HG02610 (cell line): ENCODE measurements around the gene CTSC.
A peak's percentile ranks its signal among the peaks of the same experiment; 100 is the strongest.

Experiments used
- ATAC-seq: cut with Tn5 transposase; IDR thresholded peaks from one replicate; pipeline ENCODE4 v1.9.1; 2021; ENCODE audit warnings: mild to moderate bottlenecking, moderate library complexity; ENCODE audit not compliant: unreplicated experiment

CTSC gene

GRCh38 chr11:88353835-88354496 is 16.4 kb upstream of the CTSC start:
- ATAC-seq, result peak; percentile 15

GRCh38 chr11:88353386-88353785 is 15.8 kb upstream of the CTSC start:
- ATAC-seq, result no peak

- no peak for ATAC-seq
Observed at GRCh38 chr11:88352139-88352538, 14.6 kb upstream of the CTSC start.

GRCh38 chr11:88348870-88349269 is 11.3 kb upstream of the CTSC start:
- ATAC-seq, result no peak

DNA sequence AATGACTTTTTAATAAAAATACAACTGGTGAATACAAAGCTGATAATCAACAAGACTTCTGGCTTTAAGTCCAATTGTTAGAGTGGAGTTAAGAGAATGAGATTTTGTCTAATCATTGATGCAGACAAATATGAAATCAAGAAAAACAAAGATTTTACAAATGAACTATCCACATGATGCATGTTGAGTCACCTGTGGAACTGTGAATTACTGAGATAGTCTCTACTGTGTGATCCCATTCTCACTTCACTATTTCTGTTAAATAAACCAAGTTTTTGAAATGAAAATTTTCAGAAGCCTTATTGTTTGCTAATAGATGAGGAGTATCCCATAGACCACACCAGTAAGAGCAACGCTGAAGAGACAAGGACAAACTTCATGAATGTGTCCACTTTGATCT is 8.4 kb upstream of the CTSC start:
- no peak for ATAC-seq

GRCh38 chr11:88345408-88345807 is 7.9 kb upstream of the CTSC start:
- peak; percentile 52 for ATAC-seq

GRCh38 chr11:88344869-88345268 is 7.3 kb upstream of the CTSC start:
- no peak for ATAC-seq

DNA sequence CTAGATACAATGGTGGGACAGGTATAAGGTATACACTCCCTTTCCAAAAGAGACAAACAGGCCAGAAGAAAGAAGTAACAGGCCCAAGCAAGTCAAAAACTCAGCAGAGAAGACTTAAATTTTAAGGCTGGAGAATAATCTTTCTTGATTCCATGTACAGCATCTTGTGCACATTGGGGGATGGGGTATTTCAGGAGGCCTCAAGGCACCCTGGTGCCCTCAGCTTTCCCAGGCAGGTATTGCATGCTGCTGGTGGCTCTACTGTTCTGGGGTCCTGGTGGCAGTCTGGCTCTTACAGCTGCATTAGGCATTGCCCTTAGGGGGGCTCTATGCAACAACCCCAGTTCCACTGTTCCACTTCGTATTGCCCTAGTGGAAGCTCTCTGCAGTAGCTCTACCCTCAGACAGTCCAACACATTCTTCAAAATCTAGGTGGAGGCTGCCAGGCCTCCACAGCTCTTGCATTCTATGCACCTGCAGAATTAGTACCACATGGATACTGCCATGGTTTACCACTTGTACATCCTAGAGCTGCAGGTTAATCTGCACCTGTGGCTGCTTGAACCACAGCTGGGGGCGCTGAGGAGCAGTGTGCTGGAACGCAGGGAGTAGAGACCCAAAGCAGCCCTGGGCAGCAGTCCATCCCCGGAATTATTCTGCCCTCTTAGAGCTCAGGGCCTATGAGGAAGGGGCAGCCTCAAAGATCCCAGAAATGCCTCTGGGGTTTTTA is 4.2 kb upstream of the CTSC start:
- no peak for ATAC-seq

GRCh38 chr11:88340366-88340935 is 2.9 kb upstream of the CTSC start:
- ATAC-seq, result no peak

DNA sequence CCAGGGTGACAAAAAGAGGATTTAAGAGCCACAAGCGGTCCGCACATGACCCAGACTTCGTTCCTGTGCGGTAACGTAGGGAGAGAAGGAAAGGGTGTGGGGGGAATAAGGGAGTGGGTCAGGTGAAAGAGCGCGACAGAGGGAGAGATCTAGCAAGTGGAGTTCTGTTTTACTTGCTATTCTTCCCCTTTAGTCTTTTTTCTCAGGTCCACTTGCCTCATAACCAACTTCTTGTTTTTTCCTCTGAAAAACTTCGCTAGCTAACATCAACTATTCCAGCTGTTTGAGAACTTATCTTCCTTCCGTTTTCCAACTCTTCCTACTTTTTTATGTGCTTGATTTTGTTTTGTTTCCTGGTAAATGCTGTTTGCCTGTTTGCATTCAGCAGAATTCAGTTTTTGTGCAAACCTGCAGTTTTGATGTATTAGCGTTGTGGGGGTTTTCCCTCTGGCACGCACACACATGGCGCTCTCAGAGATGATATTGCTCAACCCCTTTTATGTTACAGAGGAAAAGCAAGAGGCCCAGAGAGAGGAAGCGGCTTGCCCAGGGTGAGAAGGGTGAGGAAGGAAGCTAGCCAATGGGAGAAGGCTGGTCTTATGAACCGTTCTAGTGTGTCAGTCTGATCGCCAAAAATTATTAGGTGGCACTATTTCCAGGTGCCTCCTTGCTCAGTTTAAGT is 592 bp upstream of the CTSC start:
- ATAC-seq, result peak; percentile 72

DNA sequence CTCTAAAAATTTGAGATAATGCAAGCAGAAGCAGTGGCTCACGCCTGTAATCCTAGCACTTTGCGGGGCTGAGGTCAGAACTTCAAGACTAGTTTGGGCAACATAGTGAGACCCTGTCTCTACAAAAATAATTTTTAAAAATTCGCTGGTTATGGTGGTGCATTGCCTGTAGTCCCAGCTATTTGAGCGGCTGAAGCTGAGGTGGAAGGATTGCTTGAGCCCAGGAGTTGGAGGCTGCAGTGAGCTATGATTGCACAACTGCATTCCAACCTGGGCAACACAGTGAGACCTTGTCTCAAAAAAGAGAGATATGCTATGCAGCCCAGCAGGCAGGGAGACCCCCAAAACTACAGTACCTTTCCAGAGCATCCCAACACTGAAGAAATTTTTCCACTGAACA is 2.3 kb downstream of the CTSC start:
- no peak for ATAC-seq

- no peak for ATAC-seq
Observed at GRCh38 chr11:88333862-88334261, 3.7 kb downstream of the CTSC start.

GRCh38 chr11:88332851-88333250 is 4.7 kb downstream of the CTSC start:
- ATAC-seq, result no peak

- ATAC-seq, result no peak
Observed at GRCh38 chr11:88330826-88331428, 6.6 kb downstream of the CTSC start.

- ATAC-seq, result no peak
Observed at GRCh38 chr11:88329563-88330250, 7.8 kb downstream of the CTSC start.

- peak; percentile 27 for ATAC-seq
Observed at GRCh38 chr11:88327462-88328143, 9.9 kb downstream of the CTSC start.

DNA sequence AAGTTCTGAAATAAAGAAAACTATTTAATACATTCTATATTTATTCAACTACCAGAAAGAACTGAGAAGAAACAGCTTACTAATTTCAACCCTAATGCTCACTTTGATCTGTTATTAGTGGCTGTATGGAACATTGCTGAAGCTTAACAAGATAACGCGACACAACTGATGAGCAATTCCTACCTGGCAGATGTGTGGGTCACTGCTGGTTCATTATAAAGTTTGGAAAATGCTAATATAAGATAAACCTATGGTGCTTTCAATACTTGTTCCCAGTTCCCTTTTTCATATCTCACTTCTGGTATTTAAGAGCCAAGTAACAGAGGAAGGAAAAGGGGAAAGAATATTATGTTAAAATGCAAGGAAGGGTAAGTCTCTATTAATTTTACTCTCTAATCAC is 10.5 kb downstream of the CTSC start:
- ATAC-seq, result peak; percentile 72

- ATAC-seq, result no peak
Observed at GRCh38 chr11:88326099-88326498, 11.4 kb downstream of the CTSC start.

DNA sequence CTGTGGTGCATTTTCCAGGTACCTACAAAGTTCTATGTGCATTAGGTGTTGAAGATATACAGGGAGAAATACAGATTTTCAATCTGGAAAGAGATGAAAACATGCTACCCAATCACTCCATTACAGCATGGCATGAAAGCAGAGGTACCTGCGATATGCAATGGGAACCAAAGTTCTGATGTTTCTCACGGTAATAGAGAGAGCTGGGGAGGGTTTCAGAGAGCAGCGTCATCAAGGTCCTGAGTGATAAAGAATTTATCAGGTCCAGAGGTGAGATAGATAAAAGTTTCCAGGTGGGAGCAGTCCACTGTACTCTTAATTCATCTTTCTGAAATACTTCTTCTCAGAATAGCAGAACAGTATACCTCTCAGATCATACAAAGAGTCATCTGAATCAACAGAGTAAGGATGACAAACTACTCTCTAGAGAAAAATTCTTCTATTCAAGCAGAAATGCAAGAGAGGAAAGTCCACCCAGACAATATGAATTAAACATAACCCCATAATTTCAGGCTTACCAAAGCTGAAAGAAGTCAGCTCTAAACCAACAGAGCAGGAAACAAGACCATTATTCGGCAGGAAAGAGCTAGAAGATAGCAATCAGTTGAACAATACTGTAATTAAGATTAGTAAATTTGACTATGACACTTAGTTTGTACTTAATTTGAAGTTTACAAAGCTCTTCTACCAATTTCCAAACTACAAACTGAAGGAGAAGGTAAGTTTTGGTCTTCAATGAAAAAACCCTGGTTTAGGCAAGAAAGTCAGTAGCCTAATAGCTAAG is 12.8 kb downstream of the CTSC start:
- no peak for ATAC-seq
